Measurements from ENCODE around the gene LTBR.

Gene LTBR

GRCh38 chr12:6368906-6369525, 14.9 kb upstream of the LTBR start:
- DNase-seq = no peak

- DNase-seq = no peak
These were observed 13.9 kb upstream of the LTBR start for GRCh38 chr12:6369916-6370575.

GRCh38 chr12:6370576-6370935, 13.4 kb upstream of the LTBR start:
- no peak for DNase-seq

- no peak for DNase-seq
These were observed 12.8 kb upstream of the LTBR start for GRCh38 chr12:6370994-6371754.

GRCh38 chr12:6372403-6373003, 11.5 kb upstream of the LTBR start:
- no peak for DNase-seq

GRCh38 chr12:6373022-6373787, 10.8 kb upstream of the LTBR start:
- DNase-seq = no peak

GRCh38 chr12:6374028-6374785, 9.8 kb upstream of the LTBR start:
- DNase-seq = no peak

GRCh38 chr12:6374786-6375160, 9.2 kb upstream of the LTBR start:
- no peak for DNase-seq

- no peak for DNase-seq
These were observed 8.5 kb upstream of the LTBR start, which contains the start of gene SCNN1A for GRCh38 chr12:6375269-6376078. Gene SCNN1A, minus strand, starts transcription at chr12:6375563. Its CDS starts 780 bp downstream, at chr12:6374783.

GRCh38 chr12:6376079-6376869, 7.7 kb upstream of the LTBR start:
- no peak for DNase-seq

- DNase-seq = no peak
These were observed 6.9 kb upstream of the LTBR start for GRCh38 chr12:6376870-6377666.

GRCh38 chr12:6377667-6377994, 6.3 kb upstream of the LTBR start:
- no peak for DNase-seq

- DNase-seq = no peak
These were observed 5.1 kb upstream of the LTBR start for GRCh38 chr12:6378709-6379472.

GRCh38 chr12:6380141-6381121, 3.5 kb upstream of the LTBR start:
- no peak for DNase-seq

GRCh38 chr12:6382371-6382770, 1.6 kb upstream of the LTBR start:
- no peak for DNase-seq

GRCh38 chr12:6382982-6383381, 980 bp upstream of the LTBR start:
- no peak for DNase-seq
